Dedifferentiated amniotic fluid mesenchymal stem cell (primary cell): ENCODE data around the gene TRIM52.
"Not testable (repeated sequence)": the region's sequence is repeated elsewhere in the genome, so short reads cannot be mapped to it uniquely, and the experiment has no call there.

Experiments used
- DNase-seq: peaks from one replicate; pipeline ENCODE4 v3.0.0-alpha.2; 2016; ENCODE audit errors: extremely low spot score

Gene TRIM52

GRCh38 chr5:181215997-181216989, 44.6 kb downstream of the TRIM52 start:
- DNase-seq, result no peak

GRCh38 chr5:181214249-181214648, 46.7 kb downstream of the TRIM52 start:
- DNase-seq, result not testable (repeated sequence)

- DNase-seq, result no peak
Observed at GRCh38 chr5:181212934-181213333, 48.0 kb downstream of the TRIM52 start.

- DNase-seq, result no peak
Observed at GRCh38 chr5:181212080-181212479, 48.9 kb downstream of the TRIM52 start.

- no peak for DNase-seq
Observed at GRCh38 chr5:181211208-181211607, 49.7 kb downstream of the TRIM52 start.

- DNase-seq, result not testable (repeated sequence)
Observed at GRCh38 chr5:181210698-181211097, 50.2 kb downstream of the TRIM52 start.

- DNase-seq, result not testable (repeated sequence)
Observed at GRCh38 chr5:181210148-181210547, 50.8 kb downstream of the TRIM52 start.

GRCh38 chr5:181209006-181209405, 51.9 kb downstream of the TRIM52 start:
- not testable (repeated sequence) for DNase-seq

- DNase-seq, result no peak
Observed at GRCh38 chr5:181207960-181208253, 53.0 kb downstream of the TRIM52 start.

GRCh38 chr5:181207214-181207959, 53.6 kb downstream of the TRIM52 start:
- peak; percentile 92 for DNase-seq

- DNase-seq, result no peak
Observed at GRCh38 chr5:181205761-181206649, 54.9 kb downstream of the TRIM52 start.
